ENCODE results near the gene KCNK7. TPM values are rescaled to one million over a fixed set of nuclear protein-coding genes. Genes with fewer than 3 reads are reported as not detected.

KCNK7 gene
- total RNA-seq, 4 donors from 2014 or later = 0.39 to 18.6 TPM; not detected in 2

DNA sequence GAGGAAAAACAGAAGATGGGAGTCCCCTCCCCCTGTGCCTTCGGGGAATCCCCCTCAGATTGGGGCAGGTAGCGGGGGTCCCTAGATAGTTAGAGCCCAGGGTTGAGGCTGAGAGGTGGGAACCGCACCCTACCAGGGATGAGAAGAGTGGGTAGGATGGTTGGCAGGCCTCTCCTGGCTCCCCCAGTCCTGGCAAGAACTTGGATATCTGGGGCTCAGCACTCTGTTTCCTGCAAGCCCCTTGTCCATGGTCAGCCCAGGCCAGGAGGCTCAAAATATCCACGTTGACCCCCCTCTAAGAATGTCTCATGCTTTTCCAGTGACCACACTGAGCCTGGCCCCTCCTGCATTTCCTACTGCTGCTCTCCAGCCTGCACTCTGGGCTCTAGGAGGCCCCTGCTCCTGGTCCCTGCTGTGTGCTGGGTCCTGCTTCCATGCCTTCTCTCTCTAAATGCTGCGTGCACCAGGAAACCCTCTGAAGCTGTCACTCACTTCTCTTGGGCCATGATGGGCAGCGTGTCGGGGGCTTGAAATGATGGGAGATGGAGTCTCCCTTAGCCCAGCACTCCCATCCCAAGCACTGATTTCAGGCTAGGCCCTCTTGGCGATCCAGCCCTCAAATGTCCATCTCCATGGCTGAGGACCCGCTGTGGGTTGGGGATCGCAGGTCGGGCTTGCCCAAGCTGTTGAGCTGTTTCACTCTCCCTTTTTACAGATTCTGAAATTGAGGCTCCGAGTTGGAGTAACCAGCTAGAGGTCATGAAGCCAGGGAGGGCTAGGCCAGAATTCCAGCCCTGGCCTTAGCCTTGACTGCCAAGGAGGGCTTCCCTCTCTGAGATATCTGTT, 16.4 kb upstream of the KCNK7 start:
- Histone ChIP-seq H3K27me3 (no peaks in the 10 kb centered on the region), H3K9me3 (no peaks in the 10 kb centered on the region), H3K4me3 (peak overlapping the region; percentile 10 to 82 (median 70)), H3K27ac (peak overlapping the region; percentile 82 to 93 (median 91)), H3K4me1 (peaks cover 40 to 63% of the 10 kb centered on the region in 2 donors), H3K36me3 (peaks cover 0 to under 1% of the 10 kb centered on the region in 2 donors)
- intact Hi-C loops (cut with DNase I; ENCODE audit: low total_unique reads) = no loop called here
- TF ChIP-seq, protein P1, sequence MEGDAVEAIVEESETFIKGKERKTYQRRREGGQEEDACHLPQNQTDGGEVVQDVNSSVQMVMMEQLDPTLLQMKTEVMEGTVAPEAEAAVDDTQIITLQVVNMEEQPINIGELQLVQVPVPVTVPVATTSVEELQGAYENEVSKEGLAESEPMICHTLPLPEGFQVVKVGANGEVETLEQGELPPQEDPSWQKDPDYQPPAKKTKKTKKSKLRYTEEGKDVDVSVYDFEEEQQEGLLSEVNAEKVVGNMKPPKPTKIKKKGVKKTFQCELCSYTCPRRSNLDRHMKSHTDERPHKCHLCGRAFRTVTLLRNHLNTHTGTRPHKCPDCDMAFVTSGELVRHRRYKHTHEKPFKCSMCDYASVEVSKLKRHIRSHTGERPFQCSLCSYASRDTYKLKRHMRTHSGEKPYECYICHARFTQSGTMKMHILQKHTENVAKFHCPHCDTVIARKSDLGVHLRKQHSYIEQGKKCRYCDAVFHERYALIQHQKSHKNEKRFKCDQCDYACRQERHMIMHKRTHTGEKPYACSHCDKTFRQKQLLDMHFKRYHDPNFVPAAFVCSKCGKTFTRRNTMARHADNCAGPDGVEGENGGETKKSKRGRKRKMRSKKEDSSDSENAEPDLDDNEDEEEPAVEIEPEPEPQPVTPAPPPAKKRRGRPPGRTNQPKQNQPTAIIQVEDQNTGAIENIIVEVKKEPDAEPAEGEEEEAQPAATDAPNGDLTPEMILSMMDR (IDR thresholded peaks at IDR 0.05 in 4 of 5, conservative IDR thresholded peaks at IDR 0.05 in 1 of 5) = no peak
- no peak for TF ChIP-seq POLR2A (IDR thresholded peaks at IDR 0.05)
- ATAC-seq = no peak
- in situ Hi-C loops (cut with MboI; ENCODE audit: low sequenced_read_pairs in 4 of 4) = no loop called here
- no peak for DNase-seq

DNA sequence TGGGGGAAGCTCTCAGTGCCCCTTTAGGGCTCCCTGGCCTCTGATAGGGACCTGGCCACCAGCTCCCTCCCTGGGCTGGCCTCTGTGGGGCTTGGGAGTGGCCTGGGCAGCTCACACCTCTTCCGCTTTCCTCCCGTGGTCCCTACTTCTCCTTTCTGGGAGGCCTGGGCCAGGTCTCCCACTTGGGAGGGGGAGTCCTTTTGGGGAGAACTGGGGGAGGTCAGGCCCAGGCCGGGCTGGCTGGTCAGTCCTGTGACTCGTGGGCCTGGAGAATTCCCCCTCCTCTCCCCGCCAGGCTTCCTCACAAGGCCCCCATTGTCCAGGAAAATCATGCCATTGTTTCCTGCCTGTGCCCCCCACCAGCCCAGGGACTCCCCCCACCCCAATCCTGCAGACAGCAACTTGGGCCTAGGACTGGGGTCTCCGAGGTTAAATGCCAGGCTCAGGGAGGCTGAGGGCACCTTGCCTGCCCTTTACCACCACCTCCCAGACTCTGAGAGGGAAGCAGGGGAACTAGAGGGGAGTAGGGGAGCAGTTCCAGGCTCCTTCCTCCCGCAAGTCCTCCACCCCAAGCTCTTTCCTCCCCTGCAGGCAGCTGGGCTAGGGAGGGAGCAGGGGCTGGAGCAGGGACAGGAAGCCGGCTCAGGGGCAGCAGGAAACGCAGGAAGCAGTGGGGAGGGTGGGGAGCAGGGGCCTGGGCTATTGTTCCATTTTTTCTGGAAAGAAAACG, 15.6 kb upstream of the KCNK7 start:
- peaks cover 38 to 60% of the 10 kb centered on the region in 2 donors for H3K4me1 ChIP-seq
- H3K27me3 ChIP-seq = no peaks in the 10 kb centered on the region
- DNase-seq (no peak), ATAC-seq (no peak)
- peak overlapping the region; percentile 82 to 93 (median 91) for H3K27ac ChIP-seq
- TF ChIP-seq, protein P1 (IDR thresholded peaks at IDR 0.05 in 4 of 5, conservative IDR thresholded peaks at IDR 0.05 in 1 of 5) = no peak
- TF ChIP-seq POLR2A (IDR thresholded peaks at IDR 0.05) = no peak
- intact Hi-C loops (cut with DNase I; ENCODE audit: low total_unique reads) = no loop called here
- no peaks in the 10 kb centered on the region for H3K36me3 ChIP-seq
- in situ Hi-C loops (cut with MboI; ENCODE audit: low sequenced_read_pairs in 4 of 4) = no loop called here
- peak overlapping the region; percentile 10 to 82 (median 70) for H3K4me3 ChIP-seq
- no peaks in the 10 kb centered on the region for H3K9me3 ChIP-seq

DNA sequence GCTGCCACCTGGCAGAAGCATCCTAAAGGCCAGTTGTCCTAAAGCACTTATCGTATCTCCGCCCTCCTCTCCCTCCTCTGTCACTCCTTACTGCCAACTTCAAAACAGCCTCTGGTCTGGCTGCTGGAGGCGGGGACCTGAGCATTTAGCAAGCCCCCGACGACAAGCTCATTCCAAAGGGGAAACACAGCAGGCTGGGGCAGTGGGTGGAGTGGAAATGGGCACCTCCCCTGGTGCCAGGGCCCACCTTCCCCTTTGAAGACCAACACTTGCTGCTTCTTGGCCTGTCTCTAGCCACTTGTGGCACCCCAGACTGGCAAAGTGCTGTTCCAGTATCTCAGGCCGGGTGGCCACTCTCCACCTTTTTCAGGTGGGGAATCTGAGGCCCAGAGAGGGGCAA, 14.8 kb upstream of the KCNK7 start:
- H3K27ac ChIP-seq = peak overlapping the region; percentile 45 to 93 (median 91)
- DNase-seq = no peak
- in situ Hi-C loops (cut with MboI; ENCODE audit: low sequenced_read_pairs in 4 of 4) = no loop called here
- ATAC-seq = no peak
- intact Hi-C loops (cut with DNase I; ENCODE audit: low total_unique reads) = no loop called here
- peaks cover 0 to 6% of the 10 kb centered on the region in 2 donors for H3K36me3 ChIP-seq
- no peak for TF ChIP-seq POLR2A (IDR thresholded peaks at IDR 0.05)
- TF ChIP-seq, protein P1 (IDR thresholded peaks at IDR 0.05 in 4 of 5, conservative IDR thresholded peaks at IDR 0.05 in 1 of 5) = no peak
- H3K27me3 ChIP-seq = no peaks in the 10 kb centered on the region
- H3K4me3 ChIP-seq = peak overlapping the region in 3 of 4 donors; percentile 38 to 80 (median 60)
- peaks cover 38 to 59% of the 10 kb centered on the region in 2 donors for H3K4me1 ChIP-seq
- H3K9me3 ChIP-seq = no peaks in the 10 kb centered on the region

DNA sequence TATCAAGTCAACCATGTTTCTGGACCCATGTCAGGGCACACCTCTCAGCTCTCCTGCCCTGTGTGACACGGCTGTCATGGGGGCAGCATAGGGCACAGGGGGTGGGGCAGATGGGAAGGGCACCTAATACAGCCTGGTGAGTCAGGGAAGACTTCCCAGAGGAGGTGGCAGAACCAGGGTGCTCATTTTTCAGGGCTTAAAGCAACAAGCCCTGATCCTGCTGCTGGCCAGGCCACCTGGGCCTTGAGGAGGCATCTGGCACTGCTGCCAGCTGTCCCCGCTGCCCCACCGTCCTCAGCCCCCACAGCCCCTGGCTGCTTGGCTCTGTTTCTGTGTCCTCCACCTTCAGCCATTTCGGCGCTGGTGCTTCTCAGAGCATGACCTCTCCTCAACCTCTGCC, 14.1 kb upstream of the KCNK7 start:
- Histone ChIP-seq H3K27me3 (no peaks in the 10 kb centered on the region), H3K4me3 (no peak overlapping the region), H3K4me1 (peaks cover 38 to 59% of the 10 kb centered on the region in 2 donors), H3K27ac (peak overlapping the region; percentile 11 to 93 (median 54)), H3K36me3 (peaks cover 0 to 14% of the 10 kb centered on the region in 2 donors), H3K9me3 (no peaks in the 10 kb centered on the region)
- in situ Hi-C loops (cut with MboI; ENCODE audit: low sequenced_read_pairs in 4 of 4) = no loop called here
- DNase-seq (no peak), ATAC-seq (no peak)
- intact Hi-C loops (cut with DNase I; ENCODE audit: low total_unique reads) = no loop called here
- no peak for TF ChIP-seq POLR2A (IDR thresholded peaks at IDR 0.05)
- TF ChIP-seq, protein P1 (IDR thresholded peaks at IDR 0.05 in 4 of 5, conservative IDR thresholded peaks at IDR 0.05 in 1 of 5) = no peak
